ENCODE data around the gene UBE2D3. TPM values are rescaled to one million over a fixed set of nuclear protein-coding genes. Genes with fewer than 3 reads are reported as not detected.

UBE2D3 gene
- total RNA-seq, 3 donors from 2014 or later: 290 to 303 (median 293) TPM

- Histone ChIP-seq H3K4me3 (no peak overlapping the region), H3K9me3 (no peaks in the 10 kb centered on the region), H3K36me3 (ENCODE audit: low read depth) (peaks cover 5% of the 10 kb centered on the region), H3K4me1 (ENCODE audit: low read depth) (no peaks in the 10 kb centered on the region)
- TF ChIP-seq CTCF (IDR thresholded peaks at IDR 0.05): no peak
- no peak for ATAC-seq
- intact Hi-C loops (cut with DNase I, micrococcal nuclease): loop anchor here in 1 of 2 donors (2.0 kb wide), 1 partner anchor 39 kb away; the partner anchor contains the start of gene CISD2
- no peak for DNase-seq
Observed at GRCh38 chr4:102829803-102830202, 2.5 kb upstream of the UBE2D3 start.

- ATAC-seq (no peak), DNase-seq (no peak)
- Histone ChIP-seq H3K4me3 (peak overlapping the region; percentile 96), H3K9me3 (no peaks in the 10 kb centered on the region), H3K4me1 (ENCODE audit: low read depth) (peaks cover 11% of the 10 kb centered on the region), H3K36me3 (ENCODE audit: low read depth) (peaks cover 5% of the 10 kb centered on the region)
- no peak for TF ChIP-seq CTCF (IDR thresholded peaks at IDR 0.05)
- intact Hi-C loops (cut with DNase I, micrococcal nuclease): loop anchor here in 1 of 2 donors (2.0 kb wide), 1 partner anchor 40 kb away; the partner anchor contains the start of gene CISD2
Observed at GRCh38 chr4:102828497-102828808, 1.1 kb upstream of the UBE2D3 start.

GRCh38 chr4:102827674-102828496, 534 bp upstream of the UBE2D3 start:
- no peak for TF ChIP-seq CTCF (IDR thresholded peaks at IDR 0.05)
- intact Hi-C loops (cut with DNase I, micrococcal nuclease): loop anchor here in 1 of 2 donors (2.0 kb wide), 1 partner anchor 41 kb away; the partner anchor contains the start of gene CISD2
- H3K9me3 ChIP-seq: no peaks in the 10 kb centered on the region
- peak; percentile 96 to 100 (median 99) for DNase-seq
- H3K4me1 ChIP-seq (ENCODE audit: low read depth): peaks cover 13% of the 10 kb centered on the region
- peak; percentile 80 for ATAC-seq
- H3K4me3 ChIP-seq: peak overlapping the region; percentile 96
- peaks cover 5% of the 10 kb centered on the region for H3K36me3 ChIP-seq (ENCODE audit: low read depth)

- H3K9me3 ChIP-seq: no peaks in the 10 kb centered on the region
- intact Hi-C loops (cut with DNase I, micrococcal nuclease): no loop called here
- DNase-seq: no peak
Observed at GRCh38 chr4:102826105-102826889, 1.1 kb downstream of the UBE2D3 start.

More at GRCh38 chr4:102826105-102826889, 1.1 kb downstream of the UBE2D3 start:
- ATAC-seq: no peak
- Histone ChIP-seq H3K4me3 (peak overlapping the region; percentile 96), H3K4me1 (ENCODE audit: low read depth) (peaks cover 18% of the 10 kb centered on the region), H3K36me3 (ENCODE audit: low read depth) (peaks cover 5% of the 10 kb centered on the region)
- no peak for TF ChIP-seq CTCF (IDR thresholded peaks at IDR 0.05)
